ENCODE data around the gene DGLUCY.
"Not testable (repeated sequence)": the region's sequence is repeated elsewhere in the genome, so short reads cannot be mapped to it uniquely, and the experiment has no call there.

Gene DGLUCY

GRCh38 chr14:91264151-91265150, 150.6 kb downstream of the DGLUCY start:
- peak in 2 of 3 donors; percentile 27 to 60 for DNase-seq

DNA sequence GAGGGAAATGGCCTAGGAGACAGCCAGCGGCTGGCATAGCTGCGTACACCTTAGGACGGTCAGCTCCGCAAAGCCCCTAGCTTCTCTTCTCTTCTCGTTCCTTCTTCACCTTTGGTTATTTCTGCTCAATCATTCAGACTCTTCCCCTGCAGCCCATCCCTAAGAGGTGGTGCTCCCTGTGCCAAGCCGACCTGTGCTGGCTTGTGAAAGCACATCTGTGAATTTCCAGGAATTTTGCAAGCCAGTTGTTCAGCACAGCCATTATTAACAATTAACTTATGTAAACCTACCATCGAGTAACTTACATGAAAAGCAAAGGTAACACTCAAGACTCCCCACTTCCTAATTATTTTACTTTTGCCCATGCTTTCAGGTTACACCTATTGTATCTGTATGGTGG, 151.5 kb downstream of the DGLUCY start:
- no peak for DNase-seq

DNA sequence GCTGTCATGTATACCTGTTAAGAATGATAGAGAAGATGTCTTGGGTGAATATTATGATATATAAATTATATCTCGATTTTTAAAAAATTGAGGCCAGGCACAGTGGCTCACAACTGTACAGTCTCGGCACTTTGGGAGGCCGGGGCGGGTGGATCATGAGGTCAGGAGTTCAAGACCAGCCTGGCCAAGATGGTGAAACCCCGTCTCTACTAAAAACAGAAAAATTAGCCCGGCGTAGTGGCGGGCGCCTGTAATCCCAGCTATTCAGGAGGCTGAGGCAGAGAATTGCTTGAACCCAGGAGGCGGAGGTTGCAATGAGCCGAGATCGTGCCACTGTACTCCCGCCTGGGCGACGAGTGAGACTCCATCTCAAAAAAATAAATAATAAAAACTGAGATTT, 152.4 kb downstream of the DGLUCY start:
- not testable (repeated sequence) for DNase-seq

- DNase-seq, result no peak
Observed at GRCh38 chr14:91267965-91268437, 154.1 kb downstream of the DGLUCY start.

GRCh38 chr14:91269076-91269991, 155.5 kb downstream of the DGLUCY start:
- DNase-seq, result no peak

- DNase-seq, result no peak
Observed at GRCh38 chr14:91270188-91270587, 156.3 kb downstream of the DGLUCY start.

GRCh38 chr14:91270619-91271018, 156.7 kb downstream of the DGLUCY start:
- DNase-seq, result no peak

GRCh38 chr14:91271639-91272038, 157.8 kb downstream of the DGLUCY start:
- no peak for DNase-seq

DNA sequence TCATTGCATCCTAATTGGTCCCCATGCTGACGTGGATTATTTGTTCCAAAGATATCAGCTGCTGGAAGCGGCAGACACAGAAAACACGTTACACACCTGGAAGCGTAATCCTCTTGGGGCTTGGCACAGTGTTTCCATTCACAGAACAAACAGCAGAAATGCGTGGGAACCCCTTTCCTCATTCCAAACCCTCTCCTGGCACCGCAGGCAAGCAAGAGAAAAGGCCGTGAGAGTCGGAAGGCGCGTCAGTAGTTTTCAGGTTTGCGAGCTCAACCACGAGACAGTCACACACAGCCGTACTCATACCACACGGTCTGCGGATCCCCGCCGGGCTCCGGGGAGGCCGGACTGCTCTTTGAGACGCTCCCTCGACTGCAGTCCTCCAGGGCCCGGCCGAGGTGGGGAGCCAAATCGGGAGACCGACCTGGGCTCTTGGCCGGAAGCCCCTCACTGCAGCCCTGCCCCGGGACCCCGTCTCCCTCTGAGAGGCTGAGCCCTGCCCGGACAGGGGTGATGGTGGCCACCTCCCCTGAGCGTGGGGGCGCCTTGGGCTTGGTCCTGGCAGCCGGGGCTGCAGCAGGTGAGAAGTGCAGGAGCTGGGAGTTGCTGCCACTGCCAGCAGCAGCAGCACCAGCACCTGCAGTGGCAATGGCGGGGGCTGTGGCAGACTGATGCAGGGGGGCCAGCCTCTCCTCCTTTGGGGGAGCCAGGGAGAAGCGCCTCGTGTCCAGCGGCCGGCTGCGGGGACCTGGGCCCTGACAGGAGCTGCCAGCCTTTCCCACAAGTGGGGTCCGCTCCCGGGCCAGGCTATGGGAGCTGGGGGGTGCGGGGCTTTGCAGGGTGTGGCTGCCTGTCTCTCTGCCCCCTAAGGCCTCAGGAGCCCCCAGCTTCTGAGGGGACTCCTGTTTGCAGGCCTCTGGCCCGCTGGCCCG, 158.7 kb downstream of the DGLUCY start:
- no peak for DNase-seq

GRCh38 chr14:91273273-91273884, 159.5 kb downstream of the DGLUCY start:
- no peak for DNase-seq

DNA sequence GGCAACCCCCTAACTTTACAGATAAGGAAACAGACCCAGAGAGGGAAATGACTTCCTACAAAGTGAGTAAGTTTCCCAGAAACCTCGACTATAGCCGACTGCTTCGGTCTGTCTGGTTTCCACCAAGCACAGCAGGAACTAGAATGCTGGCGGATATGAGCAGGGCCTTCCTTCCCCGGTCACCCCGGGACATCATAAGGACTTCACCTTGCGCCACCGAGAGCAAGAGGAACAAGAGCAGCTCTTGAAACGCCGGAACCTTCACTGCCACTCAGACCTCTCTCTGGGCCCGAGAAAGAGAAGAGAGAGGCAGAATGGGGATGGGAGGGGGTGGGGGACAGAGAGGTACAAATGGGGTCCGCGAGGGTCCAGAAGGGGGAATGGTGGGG, 160.0 kb downstream of the DGLUCY start:
- DNase-seq, result no peak

GRCh38 chr14:91274796-91275195, 160.9 kb downstream of the DGLUCY start:
- DNase-seq, result no peak

Measured in suppressor macrophage treated with lipopolysaccharide for 1 hour (primary cell).